GM19463 (cell line): ENCODE data around the gene SLC4A1.

Experiments
- ATAC-seq: cut with Tn5 transposase; IDR thresholded peaks from one replicate; pipeline ENCODE4 v1.9.1; 2021; ENCODE audit warnings: mild to moderate bottlenecking, moderate library complexity; ENCODE audit not compliant: unreplicated experiment

The SLC4A1 gene

GRCh38 chr17:44284024-44284400 lies 16.1 kb upstream of the SLC4A1 start:
- no peak for ATAC-seq

DNA sequence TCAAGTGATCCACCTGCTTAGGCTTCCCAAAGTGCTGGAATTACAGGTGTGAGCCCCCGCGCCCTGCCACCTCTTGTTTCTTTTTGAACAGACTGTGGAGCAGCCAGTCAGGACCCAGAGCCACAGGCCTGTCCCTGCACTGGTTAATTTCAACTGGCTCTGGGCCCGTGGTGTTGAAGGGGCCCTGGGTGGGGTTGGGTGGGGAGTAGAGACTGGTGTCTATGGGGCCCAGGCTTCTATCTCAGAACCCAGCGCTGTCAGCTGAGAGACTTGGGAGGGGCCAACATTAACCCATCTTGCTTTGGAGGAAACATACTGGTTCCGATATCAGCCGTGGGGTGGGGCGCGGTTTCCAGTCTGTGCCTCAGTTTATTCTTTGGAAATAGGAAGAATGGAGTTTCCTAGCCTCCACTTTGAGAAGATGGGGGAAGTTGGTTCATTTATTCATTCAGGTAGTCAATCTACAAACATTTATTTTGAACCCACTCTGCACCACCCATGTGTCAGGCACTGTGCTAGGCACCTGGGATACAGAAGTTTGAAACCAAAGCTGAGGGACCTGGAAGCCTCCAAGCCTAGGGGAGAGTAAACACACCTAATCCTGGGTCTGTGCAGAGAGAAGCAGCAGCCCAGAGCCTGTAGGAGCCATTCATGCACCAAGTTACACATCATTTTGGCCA lies 15.5 kb upstream of the SLC4A1 start:
- ATAC-seq: no peak

DNA sequence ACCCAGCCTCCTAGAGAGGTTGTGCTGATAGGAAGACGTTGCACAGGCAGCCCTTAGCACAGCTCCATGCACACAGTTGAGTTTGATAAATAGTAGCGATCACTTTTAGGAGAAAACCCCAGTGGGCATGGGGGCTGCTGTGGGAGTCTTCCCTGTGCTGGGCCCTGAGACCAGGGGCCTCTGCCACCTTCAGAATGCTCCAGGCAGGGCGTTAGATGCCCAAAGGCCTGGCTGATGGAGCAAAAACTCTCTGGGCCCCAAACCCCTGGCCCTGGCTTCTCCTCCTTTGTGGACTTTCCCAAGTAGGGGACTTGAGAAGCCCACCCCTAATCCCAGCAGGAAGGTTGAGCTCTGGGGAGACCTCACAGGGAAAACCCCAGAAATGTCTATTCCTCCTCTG lies 14.3 kb upstream of the SLC4A1 start:
- ATAC-seq: no peak

DNA sequence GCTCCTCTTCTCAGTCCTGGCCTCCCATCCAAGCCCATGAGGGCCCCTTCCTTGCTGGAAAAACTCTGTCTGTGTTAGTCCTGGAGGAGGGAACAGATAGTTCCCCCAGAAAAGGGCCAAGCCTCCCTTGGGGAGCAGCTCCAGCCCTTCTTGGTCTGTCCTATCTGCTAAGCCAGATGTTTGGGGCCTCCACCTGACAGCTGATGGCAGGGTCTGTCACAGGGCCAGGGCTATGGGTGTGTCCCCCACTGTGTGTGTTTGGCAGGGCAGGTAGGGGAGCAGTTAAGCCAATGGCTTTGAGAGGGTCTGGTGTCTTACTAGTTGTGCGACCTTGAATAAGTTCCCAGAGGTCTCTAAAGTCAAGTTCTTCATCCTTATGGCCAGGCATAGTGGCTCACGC lies 13.6 kb upstream of the SLC4A1 start:
- ATAC-seq: no peak

DNA sequence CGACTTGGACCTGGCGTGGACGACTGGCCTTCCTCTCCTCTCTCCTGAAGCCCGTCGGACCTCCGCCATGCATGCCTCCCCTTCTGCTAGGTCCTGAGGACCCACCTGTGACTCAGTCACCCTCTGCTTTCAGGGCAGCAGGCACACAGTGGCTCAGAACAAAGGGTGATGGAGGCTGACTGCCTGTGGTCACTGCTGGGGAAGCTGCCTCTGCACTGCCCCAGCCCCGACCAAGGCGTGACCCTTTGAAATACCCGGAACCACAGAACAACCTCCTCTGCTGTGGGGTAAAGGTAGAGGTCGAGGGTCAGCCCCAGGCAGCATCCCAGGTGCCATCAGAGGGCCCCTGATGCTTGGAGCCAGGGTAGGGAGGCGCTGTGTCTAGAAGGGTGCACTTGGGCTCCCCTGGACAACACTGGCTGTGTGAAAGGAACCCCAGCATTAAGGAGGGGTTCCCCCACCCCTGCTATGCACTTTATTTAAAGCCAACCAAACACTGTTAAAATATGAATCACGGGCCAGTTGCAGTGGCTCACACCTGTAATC lies 12.5 kb upstream of the SLC4A1 start:
- ATAC-seq: no peak

DNA sequence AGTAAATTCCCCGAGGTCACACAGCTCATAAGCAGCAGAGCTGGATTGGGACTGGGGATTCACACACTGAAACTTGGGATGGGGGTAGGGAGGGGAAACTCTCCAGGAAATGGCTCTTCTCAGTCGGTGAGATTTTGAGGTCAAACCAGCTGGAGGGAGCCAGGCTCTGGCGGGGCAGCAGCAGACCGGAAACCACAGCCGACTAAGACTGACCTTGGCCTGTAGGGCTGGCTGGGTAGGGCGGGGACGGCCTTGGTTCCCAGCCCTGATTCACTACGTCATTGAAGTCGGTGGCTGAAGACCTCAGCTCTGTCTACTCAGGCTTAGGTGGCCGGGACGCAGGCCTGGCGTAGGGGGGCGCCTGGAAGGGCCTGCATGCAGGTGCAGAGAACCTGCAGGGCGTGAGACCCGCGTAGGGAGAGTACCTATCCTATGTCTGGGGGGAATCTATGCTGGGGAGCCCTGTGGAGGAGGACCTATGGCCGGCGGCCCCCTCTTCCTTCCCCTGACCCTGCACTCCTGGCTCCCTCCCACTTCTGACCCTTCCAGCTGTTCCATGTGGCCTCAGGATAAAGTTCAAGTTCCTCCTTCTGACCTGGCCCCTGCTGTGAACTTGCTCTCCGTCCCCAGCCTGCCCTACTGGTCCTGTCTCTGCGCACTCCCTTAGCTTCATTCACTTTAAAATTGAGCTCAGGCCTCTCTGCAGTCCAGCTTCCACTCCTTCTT lies 11.9 kb upstream of the SLC4A1 start:
- ATAC-seq: peak; percentile 95

GRCh38 chr17:44279346-44279665 lies 11.4 kb upstream of the SLC4A1 start:
- ATAC-seq: no peak

DNA sequence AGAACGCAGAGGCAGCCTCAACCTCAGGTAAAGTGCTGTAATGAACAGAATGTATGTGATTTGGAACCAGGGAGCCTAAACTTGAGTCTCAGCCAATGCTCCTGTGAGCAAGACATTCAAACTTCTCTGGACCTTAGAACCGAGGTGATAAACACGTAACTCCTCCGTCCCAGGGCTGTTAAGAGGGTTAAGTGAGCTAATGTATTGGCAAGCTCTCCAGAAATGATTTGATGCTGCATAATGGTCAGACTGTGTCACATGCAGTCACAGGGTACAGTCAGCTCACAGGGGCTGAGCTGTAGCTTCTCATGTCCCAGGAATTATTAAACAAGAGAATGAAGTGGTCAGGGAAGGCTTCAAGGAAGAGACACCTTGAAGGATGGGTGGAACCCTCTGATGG lies 10.0 kb upstream of the SLC4A1 start:
- ATAC-seq: no peak

- ATAC-seq: no peak
Observed at GRCh38 chr17:44273607-44274006, 5.7 kb upstream of the SLC4A1 start.

- no peak for ATAC-seq
Observed at GRCh38 chr17:44272954-44273353, 5.0 kb upstream of the SLC4A1 start.

- ATAC-seq: no peak
Observed at GRCh38 chr17:44272321-44272951, 4.5 kb upstream of the SLC4A1 start.

- ATAC-seq: no peak
Observed at GRCh38 chr17:44269535-44270240, 1.8 kb upstream of the SLC4A1 start.

DNA sequence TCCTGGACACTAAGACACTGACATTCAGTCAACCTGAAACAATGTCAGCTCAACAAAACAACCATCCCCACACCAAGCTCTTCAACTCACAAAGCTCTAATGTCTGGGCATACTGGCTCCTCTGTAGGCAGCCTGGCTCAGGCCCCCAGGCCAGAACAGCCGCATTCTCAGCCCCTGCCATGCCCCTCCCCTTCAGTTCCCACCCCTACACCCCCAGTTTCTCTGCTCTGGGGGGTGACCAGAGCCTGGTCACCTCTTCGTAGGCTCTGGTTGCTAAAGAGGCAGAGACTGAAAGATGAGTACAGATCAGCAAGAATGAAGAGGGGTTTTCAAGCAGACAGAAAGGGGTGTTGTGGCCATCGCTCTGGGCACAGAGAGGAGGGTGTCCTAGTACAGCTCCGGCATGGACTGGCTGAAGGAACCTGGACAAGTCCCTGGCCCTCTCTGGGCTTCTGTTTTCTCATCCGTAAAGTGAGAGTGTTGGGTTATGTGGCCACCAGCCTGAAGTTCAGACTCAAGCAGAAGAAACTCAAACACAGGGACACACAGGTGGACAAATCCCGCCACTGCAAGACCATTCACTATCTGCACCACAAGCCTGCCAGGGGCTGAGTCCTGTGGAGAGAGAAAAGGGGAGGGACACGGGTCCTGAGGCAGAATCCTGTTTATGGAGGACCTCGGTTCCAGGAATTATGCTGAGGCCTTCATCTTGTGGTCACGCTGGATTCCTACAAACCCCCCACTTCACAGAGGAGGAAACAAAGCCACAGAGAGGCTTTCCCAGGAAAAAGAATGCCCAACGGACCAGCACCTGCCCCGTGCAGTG lies 987 bp upstream of the SLC4A1 start:
- no peak for ATAC-seq

- no peak for ATAC-seq
Observed at GRCh38 chr17:44267165-44267455, 825 bp downstream of the SLC4A1 start.

GRCh38 chr17:44266402-44267164 lies 1.4 kb downstream of the SLC4A1 start:
- ATAC-seq: no peak

DNA sequence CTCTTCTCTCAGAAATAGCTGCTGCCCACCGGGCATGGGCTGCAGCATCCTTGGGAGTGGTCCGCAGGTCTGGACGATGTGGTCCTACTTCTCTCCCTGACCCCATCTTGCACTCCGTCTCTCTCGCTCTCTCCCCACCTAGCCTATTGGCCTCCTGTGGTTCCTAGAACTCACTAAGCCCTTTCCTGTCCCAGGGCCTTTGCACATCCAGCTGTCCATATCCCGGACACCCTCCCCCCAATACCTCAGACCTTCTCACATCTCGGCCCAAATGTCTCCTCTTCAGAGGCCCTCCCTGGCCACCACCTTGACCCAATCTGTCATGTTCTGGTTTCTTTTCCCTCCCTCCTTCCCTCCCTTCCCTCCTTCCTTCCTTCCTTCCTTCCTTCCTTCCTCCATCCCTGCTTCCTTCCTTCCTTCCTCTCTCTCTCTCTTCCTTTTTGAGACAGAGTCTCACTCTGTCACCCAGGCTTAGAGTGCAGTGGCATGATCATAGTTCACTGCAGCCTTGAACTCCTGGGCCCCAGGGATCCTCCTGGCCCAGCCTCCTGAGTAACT lies 4.5 kb downstream of the SLC4A1 start:
- ATAC-seq: no peak

GRCh38 chr17:44262654-44263225 lies 5.2 kb downstream of the SLC4A1 start:
- no peak for ATAC-seq

GRCh38 chr17:44260296-44260695 lies 7.6 kb downstream of the SLC4A1 start:
- ATAC-seq: no peak

DNA sequence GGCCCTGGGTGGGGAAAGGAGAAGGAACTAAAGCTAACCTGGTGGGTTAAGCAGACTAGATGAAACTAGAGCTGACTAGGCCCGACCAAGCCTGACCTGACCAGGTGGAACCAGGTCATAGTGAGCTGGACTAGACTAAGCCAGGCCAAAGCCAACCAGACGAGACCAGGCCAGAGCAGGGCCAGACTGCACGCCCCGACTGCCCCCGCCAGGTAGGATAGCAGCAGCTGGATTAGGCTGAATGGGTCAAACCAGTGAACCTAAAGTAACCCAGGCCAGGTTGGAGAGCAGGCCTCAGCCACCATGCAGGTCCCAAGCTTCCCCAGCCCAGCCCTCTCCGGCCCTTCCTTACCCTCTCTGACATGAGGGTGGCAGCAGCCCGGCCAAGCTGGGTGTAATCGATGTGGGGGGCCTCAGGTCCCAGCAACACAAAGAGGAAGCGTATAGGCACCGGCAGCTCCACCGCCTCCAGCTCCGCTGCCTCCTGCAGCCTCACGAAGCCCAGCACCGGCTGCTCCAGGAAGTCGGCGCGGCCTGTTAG lies 9.1 kb downstream of the SLC4A1 start:
- ATAC-seq: no peak
